Sigmoid colon (tissue), 4 donors: Measurements from ENCODE around the gene PLEKHA7.

ENCODE experiments used
- EP300 ChIP-seq, 4 donors: sonication (generic); formaldehyde crosslinking; IDR thresholded peaks; one replicate each; pipeline ENCODE4 v1.6.1; 2017; ENCODE audit warnings: antibody characterized with exemption in 4 of 4
- POLR2A ChIP-seq, 2 donors: fragments of 450-650 bp; IDR thresholded peaks; one replicate each; pipeline ENCODE4 v1.6.1; 2016; ENCODE audit warnings: antibody characterized with exemption in 2 of 2, mild to moderate bottlenecking in 2 of 2, moderate library complexity in 2 of 2
- POLR2AphosphoS5 ChIP-seq, 4 donors: sonication (generic); formaldehyde crosslinking; IDR thresholded peaks; one replicate each; pipeline ENCODE4 v1.6.1; 2017; ENCODE audit warnings: antibody characterized with exemption in 4 of 4
- TF ChIP-seq, protein P1 (sequence below), 4 experiments: fragments of 450-650 bp in 3 of 4; fragments of 200-600 bp in 1 of 4; IDR thresholded peaks; one replicate each; pipeline ENCODE4 v1.5.1; 2016 to 2019; ENCODE audit warnings: antibody characterized with exemption in 4 of 4, mild to moderate bottlenecking in 3 of 4, moderate library complexity in 2 of 4

GRCh38 chr11:16860617-16861016 lies 153.6 kb downstream of the PLEKHA7 start:
- no peak for TF ChIP-seq POLR2AphosphoS5 (IDR thresholded peaks at IDR 0.05)
- TF ChIP-seq, protein P1, sequence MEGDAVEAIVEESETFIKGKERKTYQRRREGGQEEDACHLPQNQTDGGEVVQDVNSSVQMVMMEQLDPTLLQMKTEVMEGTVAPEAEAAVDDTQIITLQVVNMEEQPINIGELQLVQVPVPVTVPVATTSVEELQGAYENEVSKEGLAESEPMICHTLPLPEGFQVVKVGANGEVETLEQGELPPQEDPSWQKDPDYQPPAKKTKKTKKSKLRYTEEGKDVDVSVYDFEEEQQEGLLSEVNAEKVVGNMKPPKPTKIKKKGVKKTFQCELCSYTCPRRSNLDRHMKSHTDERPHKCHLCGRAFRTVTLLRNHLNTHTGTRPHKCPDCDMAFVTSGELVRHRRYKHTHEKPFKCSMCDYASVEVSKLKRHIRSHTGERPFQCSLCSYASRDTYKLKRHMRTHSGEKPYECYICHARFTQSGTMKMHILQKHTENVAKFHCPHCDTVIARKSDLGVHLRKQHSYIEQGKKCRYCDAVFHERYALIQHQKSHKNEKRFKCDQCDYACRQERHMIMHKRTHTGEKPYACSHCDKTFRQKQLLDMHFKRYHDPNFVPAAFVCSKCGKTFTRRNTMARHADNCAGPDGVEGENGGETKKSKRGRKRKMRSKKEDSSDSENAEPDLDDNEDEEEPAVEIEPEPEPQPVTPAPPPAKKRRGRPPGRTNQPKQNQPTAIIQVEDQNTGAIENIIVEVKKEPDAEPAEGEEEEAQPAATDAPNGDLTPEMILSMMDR (IDR thresholded peaks at IDR 0.05), result no peak
- no peak for TF ChIP-seq EP300 (IDR thresholded peaks at IDR 0.05)
- TF ChIP-seq POLR2A (IDR thresholded peaks at IDR 0.05), result no peak
